ENCODE measurements around the gene DPP6.

GRCh38 chr7:154842591-154842990 is 790.4 kb downstream of the DPP6 start:
- TF ChIP-seq CTCF (IDR thresholded peaks at IDR 0.05), result no peak
- TF ChIP-seq POLR2A (IDR thresholded peaks at IDR 0.05), result no peak

Data from heart left ventricle (tissue), 13 donors.